ENCODE measurements around the gene LRMDA. TPM values are rescaled to one million over a fixed set of nuclear protein-coding genes. Genes with fewer than 3 reads are reported as not detected.

The LRMDA gene
- total and polyA plus RNA-seq, 2 of the 13 experiments (the other 11 are each of a cell fraction or from before 2014, with no cell fraction given) = 13.4 to 22.0 TPM

DNA sequence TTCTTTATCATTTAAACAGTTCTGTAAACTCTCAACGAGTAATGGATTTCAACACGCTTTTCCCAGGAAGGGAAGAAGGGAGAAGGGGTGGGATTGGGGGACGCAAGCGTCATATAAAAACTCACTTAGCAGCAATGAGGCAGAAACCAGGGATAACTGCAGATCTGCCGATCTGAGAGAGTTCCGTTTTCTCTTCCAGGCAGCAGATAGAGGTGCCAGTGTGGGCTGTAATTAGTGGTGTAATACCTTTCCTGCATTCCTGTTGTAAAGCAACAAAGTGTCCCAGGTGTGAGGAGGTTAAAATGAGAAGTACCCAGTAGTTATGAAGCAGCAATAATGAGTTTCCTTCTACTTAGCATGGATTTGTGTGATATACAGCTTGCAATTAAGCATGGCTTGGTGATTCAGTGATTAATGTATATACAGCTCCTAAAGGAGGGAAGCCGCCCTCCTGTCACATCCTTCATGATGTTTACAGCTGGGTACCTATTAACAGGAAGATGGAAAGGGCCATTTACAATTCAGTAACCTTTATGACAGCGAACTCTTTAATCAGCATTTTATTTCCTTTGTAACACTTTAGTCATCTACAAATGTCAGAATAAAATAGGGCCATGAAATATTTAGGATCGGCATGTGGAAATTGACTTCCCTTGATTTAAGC lies 271.9 kb downstream of the LRMDA start:
- ChIA-PET POLR2A (no interaction called here), CTCF (ENCODE audit: low intra/inter-chr PET ratio, low total read pairs) (no interaction called here)
- Histone ChIP-seq H2AFZ (ENCODE audit: low read length) (no peak overlapping the region), H3K9me3 (ENCODE audit: low read length) (0 out of 2 replicates have a peak, but pooled peaks cover 5% of the 10 kb centered on the region), H3K4me2 (ENCODE audit: low read depth, low read length) (no peak overlapping the region), H3K79me2 (ENCODE audit: insufficient read depth, low read length) (no peaks in the 10 kb centered on the region), H4K20me1 (ENCODE audit: insufficient read depth, low read length) (no peaks in the 10 kb centered on the region), H3K27ac (ENCODE audit: extremely low read length, insufficient read depth, low read length) (no peak overlapping the region), H3K4me1 (ENCODE audit: insufficient read depth, low read length) (peaks cover 17% of the 10 kb centered on the region; the same call in 1 of the 2 replicates), H3K9ac (ENCODE audit: insufficient read depth, low read depth, low read length) (no peak overlapping the region), H3K36me3 (replicated peaks in 1 of 2; ENCODE audit: control insufficient read depth in 1 of 2, insufficient read depth in 2 of 2, low read length in 2 of 2) (no peaks in the 10 kb centered on the region), H3K4me3 (replicated peaks in 1 of 3; ENCODE audit: insufficient read depth in 1 of 3, low read depth in 2 of 3, low read length in 3 of 3) (no peak overlapping the region), H3K27me3 (ENCODE audit: control insufficient read depth in 1 of 2, insufficient read depth in 2 of 2, low read length in 2 of 2) (no peaks in the 10 kb centered on the region)
- FAIRE-seq = no peak
- no TSS peak for BruUV-seq (replicated peaks)
- WGBS (ENCODE audit: low lambda C conversion rate) = 95% methylated on average over 9 of the region's 9 CpGs
- in situ Hi-C loops (cut with HindIII; ENCODE audit: extremely low pct_ligation_motif_present, low pct_unique_long_range_greater_than_20kb) = no loop called here
- intact Hi-C loops (cut with micrococcal nuclease; ENCODE audit: unreplicated experiment) = no loop called here
- TF ChIP-seq RFX3 (CRISPR knock-in tag; IDR thresholded peaks at IDR 0.05) = no peak
- no peak for TF ChIP-seq SNAI1 (CRISPR knock-in tag; IDR thresholded peaks at IDR 0.05; ENCODE audit: borderline replicate concordance)
- TF ChIP-seq ZSCAN9 (CRISPR knock-in tag; IDR thresholded peaks at IDR 0.05; ENCODE audit: borderline replicate concordance) = no peak
- TF ChIP-seq FOXO1 (CRISPR knock-in tag; IDR thresholded peaks at IDR 0.05) = no peak
- no peak for TF ChIP-seq SPEN (CRISPR knock-in tag; IDR thresholded peaks at IDR 0.05; ENCODE audit: low read depth)
- TF ChIP-seq, protein P1, sequence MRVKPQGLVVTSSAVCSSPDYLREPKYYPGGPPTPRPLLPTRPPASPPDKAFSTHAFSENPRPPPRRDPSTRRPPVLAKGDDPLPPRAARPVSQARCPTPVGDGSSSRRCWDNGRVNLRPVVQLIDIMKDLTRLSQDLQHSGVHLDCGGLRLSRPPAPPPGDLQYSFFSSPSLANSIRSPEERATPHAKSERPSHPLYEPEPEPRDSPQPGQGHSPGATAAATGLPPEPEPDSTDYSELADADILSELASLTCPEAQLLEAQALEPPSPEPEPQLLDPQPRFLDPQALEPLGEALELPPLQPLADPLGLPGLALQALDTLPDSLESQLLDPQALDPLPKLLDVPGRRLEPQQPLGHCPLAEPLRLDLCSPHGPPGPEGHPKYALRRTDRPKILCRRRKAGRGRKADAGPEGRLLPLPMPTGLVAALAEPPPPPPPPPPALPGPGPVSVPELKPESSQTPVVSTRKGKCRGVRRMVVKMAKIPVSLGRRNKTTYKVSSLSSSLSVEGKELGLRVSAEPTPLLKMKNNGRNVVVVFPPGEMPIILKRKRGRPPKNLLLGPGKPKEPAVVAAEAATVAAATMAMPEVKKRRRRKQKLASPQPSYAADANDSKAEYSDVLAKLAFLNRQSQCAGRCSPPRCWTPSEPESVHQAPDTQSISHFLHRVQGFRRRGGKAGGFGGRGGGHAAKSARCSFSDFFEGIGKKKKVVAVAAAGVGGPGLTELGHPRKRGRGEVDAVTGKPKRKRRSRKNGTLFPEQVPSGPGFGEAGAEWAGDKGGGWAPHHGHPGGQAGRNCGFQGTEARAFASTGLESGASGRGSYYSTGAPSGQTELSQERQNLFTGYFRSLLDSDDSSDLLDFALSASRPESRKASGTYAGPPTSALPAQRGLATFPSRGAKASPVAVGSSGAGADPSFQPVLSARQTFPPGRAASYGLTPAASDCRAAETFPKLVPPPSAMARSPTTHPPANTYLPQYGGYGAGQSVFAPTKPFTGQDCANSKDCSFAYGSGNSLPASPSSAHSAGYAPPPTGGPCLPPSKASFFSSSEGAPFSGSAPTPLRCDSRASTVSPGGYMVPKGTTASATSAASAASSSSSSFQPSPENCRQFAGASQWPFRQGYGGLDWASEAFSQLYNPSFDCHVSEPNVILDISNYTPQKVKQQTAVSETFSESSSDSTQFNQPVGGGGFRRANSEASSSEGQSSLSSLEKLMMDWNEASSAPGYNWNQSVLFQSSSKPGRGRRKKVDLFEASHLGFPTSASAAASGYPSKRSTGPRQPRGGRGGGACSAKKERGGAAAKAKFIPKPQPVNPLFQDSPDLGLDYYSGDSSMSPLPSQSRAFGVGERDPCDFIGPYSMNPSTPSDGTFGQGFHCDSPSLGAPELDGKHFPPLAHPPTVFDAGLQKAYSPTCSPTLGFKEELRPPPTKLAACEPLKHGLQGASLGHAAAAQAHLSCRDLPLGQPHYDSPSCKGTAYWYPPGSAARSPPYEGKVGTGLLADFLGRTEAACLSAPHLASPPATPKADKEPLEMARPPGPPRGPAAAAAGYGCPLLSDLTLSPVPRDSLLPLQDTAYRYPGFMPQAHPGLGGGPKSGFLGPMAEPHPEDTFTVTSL (CRISPR knock-in tag; IDR thresholded peaks at IDR 0.05; ENCODE audit: borderline replicate concordance) = no peak
- TF ChIP-seq CCDC6 (CRISPR knock-in tag; IDR thresholded peaks at IDR 0.05) = no peak
- no peak for TF ChIP-seq SCMH1 (CRISPR knock-in tag; IDR thresholded peaks at IDR 0.05; ENCODE audit: borderline replicate concordance)
- no peak for TF ChIP-seq RCOR2 (CRISPR knock-in tag; IDR thresholded peaks at IDR 0.05)
- TF ChIP-seq, protein P2, sequence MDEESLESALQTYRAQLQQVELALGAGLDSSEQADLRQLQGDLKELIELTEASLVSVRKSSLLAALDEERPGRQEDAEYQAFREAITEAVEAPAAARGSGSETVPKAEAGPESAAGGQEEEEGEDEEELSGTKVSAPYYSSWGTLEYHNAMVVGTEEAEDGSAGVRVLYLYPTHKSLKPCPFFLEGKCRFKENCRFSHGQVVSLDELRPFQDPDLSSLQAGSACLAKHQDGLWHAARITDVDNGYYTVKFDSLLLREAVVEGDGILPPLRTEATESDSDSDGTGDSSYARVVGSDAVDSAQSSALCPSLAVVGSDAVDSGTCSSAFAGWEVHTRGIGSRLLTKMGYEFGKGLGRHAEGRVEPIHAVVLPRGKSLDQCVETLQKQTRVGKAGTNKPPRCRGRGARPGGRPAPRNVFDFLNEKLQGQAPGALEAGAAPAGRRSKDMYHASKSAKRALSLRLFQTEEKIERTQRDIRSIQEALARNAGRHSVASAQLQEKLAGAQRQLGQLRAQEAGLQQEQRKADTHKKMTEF (CRISPR knock-in tag; IDR thresholded peaks at IDR 0.05) = no peak
- TF ChIP-seq, protein P3, sequence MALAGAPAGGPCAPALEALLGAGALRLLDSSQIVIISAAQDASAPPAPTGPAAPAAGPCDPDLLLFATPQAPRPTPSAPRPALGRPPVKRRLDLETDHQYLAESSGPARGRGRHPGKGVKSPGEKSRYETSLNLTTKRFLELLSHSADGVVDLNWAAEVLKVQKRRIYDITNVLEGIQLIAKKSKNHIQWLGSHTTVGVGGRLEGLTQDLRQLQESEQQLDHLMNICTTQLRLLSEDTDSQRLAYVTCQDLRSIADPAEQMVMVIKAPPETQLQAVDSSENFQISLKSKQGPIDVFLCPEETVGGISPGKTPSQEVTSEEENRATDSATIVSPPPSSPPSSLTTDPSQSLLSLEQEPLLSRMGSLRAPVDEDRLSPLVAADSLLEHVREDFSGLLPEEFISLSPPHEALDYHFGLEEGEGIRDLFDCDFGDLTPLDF (CRISPR knock-in tag; IDR thresholded peaks at IDR 0.05) = no peak
- no peak for ATAC-seq
- DNase-seq (ENCODE audit: low spot score) = no peak

Measured in HepG2 (cell line).